GM19239 (cell line): ENCODE results near the gene CCL3.
"Not testable (repeated sequence)": the region's sequence is repeated elsewhere in the genome, so short reads cannot be mapped to it uniquely, and the experiment has no call there.

ENCODE experiments used
- DNase-seq: peaks from one replicate; pipeline ENCODE4 v3.0.0; 2011; ENCODE audit warnings: low spot score; ENCODE audit not compliant: insufficient read length
- FAIRE-seq: peaks from 2 replicates; lab custom pipeline; 2011; peaks lifted over from hg19 to GRCh38; lab: Jason Lieb, UNC

The CCL3 gene

GRCh38 chr17:36117505-36118382, 27.8 kb upstream of the CCL3 start:
- no peak for DNase-seq
- no peak for FAIRE-seq

- not testable (repeated sequence) for FAIRE-seq
Measured at GRCh38 chr17:36115649-36115977, 25.7 kb upstream of the CCL3 start.

GRCh38 chr17:36114971-36115648, 25.2 kb upstream of the CCL3 start:
- DNase-seq, FAIRE-seq: not testable (repeated sequence)

More at GRCh38 chr17:36115649-36115977, 25.7 kb upstream of the CCL3 start:
- not testable (repeated sequence) for DNase-seq

- DNase-seq, FAIRE-seq: not testable (repeated sequence)
Measured at GRCh38 chr17:36113131-36113530, 23.2 kb upstream of the CCL3 start.

GRCh38 chr17:36112572-36112971, 22.6 kb upstream of the CCL3 start:
- FAIRE-seq = no peak
- DNase-seq = no peak

- DNase-seq (no peak), FAIRE-seq (no peak)
Measured at GRCh38 chr17:36111068-36111490, 21.1 kb upstream of the CCL3 start.

- not testable (repeated sequence) for FAIRE-seq, DNase-seq
Measured at GRCh38 chr17:36108265-36108664, 18.3 kb upstream of the CCL3 start.

- DNase-seq = no peak
- FAIRE-seq = no peak
Measured at GRCh38 chr17:36107660-36108059, 17.7 kb upstream of the CCL3 start.

GRCh38 chr17:36106493-36106835, 16.5 kb upstream of the CCL3 start:
- DNase-seq (no peak), FAIRE-seq (no peak)

- no peak for DNase-seq
- no peak for FAIRE-seq
Measured at GRCh38 chr17:36105781-36106492, 16.0 kb upstream of the CCL3 start.

- DNase-seq = no peak
- no peak for FAIRE-seq
Measured at GRCh38 chr17:36104701-36105181, 14.8 kb upstream of the CCL3 start.

- not testable (repeated sequence) for DNase-seq, FAIRE-seq
Measured at GRCh38 chr17:36104246-36104645, 14.3 kb upstream of the CCL3 start.

GRCh38 chr17:36103401-36103975, 13.5 kb upstream of the CCL3 start, which contains the start of gene CCL4:
TSS of gene CCL4 (plus strand) at chr17:36103827. CDS start at chr17:36103906, 79 bp downstream.
- FAIRE-seq, DNase-seq: not testable (repeated sequence)

- FAIRE-seq, DNase-seq: not testable (repeated sequence)
Measured at GRCh38 chr17:36099004-36099403, 9.1 kb upstream of the CCL3 start.

- FAIRE-seq = no peak
- no peak for DNase-seq
Measured at GRCh38 chr17:36095992-36096391, 6.0 kb upstream of the CCL3 start.

- FAIRE-seq (no peak), DNase-seq (no peak)
Measured at GRCh38 chr17:36094746-36095145, 4.8 kb upstream of the CCL3 start.

- no peak for FAIRE-seq
- DNase-seq = no peak
Measured at GRCh38 chr17:36094232-36094631, 4.3 kb upstream of the CCL3 start.

- FAIRE-seq, DNase-seq: not testable (repeated sequence)
Measured at GRCh38 chr17:36092715-36093114, 2.8 kb upstream of the CCL3 start.

GRCh38 chr17:36092230-36092629, 2.3 kb upstream of the CCL3 start:
- no peak for FAIRE-seq
- DNase-seq = no peak

- no peak for FAIRE-seq
- DNase-seq = no peak
Measured at GRCh38 chr17:36089339-36089865, 541 bp downstream of the CCL3 start.
